Measurements from ENCODE around the gene TMEM192.
"Not testable (repeated sequence)": the region's sequence is repeated elsewhere in the genome, so short reads cannot be mapped to it uniquely, and the experiment has no call there.

The TMEM192 gene

DNA sequence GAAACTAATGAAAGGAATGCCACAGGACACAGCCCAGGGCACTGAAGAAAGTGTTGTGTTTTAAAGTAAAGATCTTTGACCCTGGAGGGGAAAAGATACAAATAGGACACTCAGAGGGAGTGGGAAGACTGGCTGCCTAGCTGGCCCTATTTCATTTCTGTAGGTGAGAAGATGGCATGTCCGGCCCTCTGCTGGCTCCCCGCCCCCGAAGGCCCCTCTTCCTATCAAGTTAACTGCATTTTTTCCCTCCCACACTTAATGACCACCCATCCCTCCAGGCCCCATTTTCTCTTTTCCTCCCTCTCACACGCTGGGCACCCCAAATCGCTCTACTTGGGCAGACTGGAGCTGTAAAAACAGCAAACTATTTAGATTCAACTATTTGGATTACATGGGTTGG lies 64.5 kb downstream of the TMEM192 start:
- Histone ChIP-seq H3K9me2 (replicated peaks; ENCODE audit: low read depth, low read length) (no peaks in the 10 kb centered on the region), H3K4me2 (ENCODE audit: low read depth, low read length, poor library complexity, severe bottlenecking) (no peak overlapping the region), H3K27me3 (ENCODE audit: insufficient read depth, low read length, poor library complexity, severe bottlenecking) (no peaks in the 10 kb centered on the region), H3K9ac (ENCODE audit: low read depth, low read length, poor library complexity, severe bottlenecking) (no peak overlapping the region), H3K79me2 (ENCODE audit: insufficient read depth, low read length) (no peaks in the 10 kb centered on the region), H3K9me3 (ENCODE audit: insufficient read depth, low read depth, low read length) (no peaks in the 10 kb centered on the region), H3K36me3 (ENCODE audit: insufficient read depth, low read length) (no peaks in the 10 kb centered on the region), H3F3A (ENCODE audit: low read depth) (no peaks in the 10 kb centered on the region), H3K4me3 (ENCODE audit: low read length, poor library complexity, severe bottlenecking) (no peak overlapping the region), H3K4me1 (ENCODE audit: insufficient read depth, low read length, poor library complexity, severe bottlenecking) (no peaks in the 10 kb centered on the region), H4K20me1 (ENCODE audit: insufficient read depth, low read length, poor library complexity, severe bottlenecking) (no peaks in the 10 kb centered on the region), H2AFZ (ENCODE audit: low read length) (no peak overlapping the region)
- TF ChIP-seq EZH2phosphoT487 (IDR thresholded peaks at IDR 0.05; ENCODE audit: borderline replicate concordance) (no peak), CTCF (conservative IDR thresholded peaks at IDR 0.05; ENCODE audit: low read length) (no peak)

DNA sequence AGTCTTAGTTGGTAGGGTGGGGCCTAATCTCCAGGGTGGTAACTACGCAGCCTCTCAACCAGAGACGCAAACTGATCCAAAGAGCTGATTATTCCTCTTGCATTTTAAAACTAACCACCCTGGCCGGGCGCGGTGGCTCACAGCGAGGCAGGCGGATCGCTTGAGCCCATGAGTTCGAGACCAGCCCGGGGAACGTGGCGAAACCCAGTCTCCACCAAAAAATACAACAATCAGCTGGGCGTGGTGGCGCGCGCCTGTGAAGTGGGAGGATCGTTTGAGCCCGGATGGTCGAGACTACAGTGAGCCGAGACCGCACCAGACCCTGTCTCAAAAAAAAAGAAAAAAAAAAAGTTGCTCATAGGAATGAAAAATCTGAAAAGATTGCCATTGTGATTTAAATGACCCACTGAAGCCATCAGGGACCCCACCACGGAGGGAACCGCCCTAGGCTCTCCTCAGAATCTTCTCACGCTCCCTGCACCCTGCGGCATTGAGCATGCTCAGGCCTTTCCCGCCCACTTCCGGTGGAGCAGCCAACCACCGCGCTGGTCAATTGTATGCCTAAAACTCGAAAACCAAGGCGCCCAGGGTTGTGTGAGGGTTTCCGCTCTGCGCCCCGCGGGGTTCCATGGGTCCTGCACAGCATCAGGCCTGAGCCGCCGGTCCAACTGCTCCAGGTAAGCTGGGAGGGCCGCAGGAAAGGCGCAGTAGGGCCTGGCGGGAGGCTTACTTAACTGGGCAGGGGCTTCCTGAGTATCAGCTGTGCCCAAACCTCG lies 81.0 kb downstream of the TMEM192 start, which contains the start of gene TRIM60:
Gene TRIM60, plus strand, starts transcription at position 564 of the 776 bp plus-strand sequence. CDS start 8,074 bp downstream, outside the sequence.
- no peaks in the 10 kb centered on the region for H3K36me3 ChIP-seq (ENCODE audit: insufficient read depth, low read length)
- no peaks in the 10 kb centered on the region for H3K4me1 ChIP-seq (ENCODE audit: insufficient read depth, low read length, poor library complexity, severe bottlenecking)
- no peaks in the 10 kb centered on the region for H3K79me2 ChIP-seq (ENCODE audit: insufficient read depth, low read length)
- no peak within 1 kb of the TSS for H3K4me2 ChIP-seq (ENCODE audit: low read depth, low read length, poor library complexity, severe bottlenecking)
- TF ChIP-seq CTCF (conservative IDR thresholded peaks at IDR 0.05; ENCODE audit: low read length) (no peak), EZH2phosphoT487 (IDR thresholded peaks at IDR 0.05; ENCODE audit: borderline replicate concordance) (no peak)
- no peaks in the 10 kb centered on the region for H3F3A ChIP-seq (ENCODE audit: low read depth)
- no peaks in the 10 kb centered on the region for H3K27me3 ChIP-seq (ENCODE audit: insufficient read depth, low read length, poor library complexity, severe bottlenecking)
- H3K9ac ChIP-seq (ENCODE audit: low read depth, low read length, poor library complexity, severe bottlenecking): no peak within 1 kb of the TSS
- H4K20me1 ChIP-seq (ENCODE audit: insufficient read depth, low read length, poor library complexity, severe bottlenecking): no peaks in the 10 kb centered on the region
- H2AFZ ChIP-seq (ENCODE audit: low read length): no peak within 1 kb of the TSS
- no peak within 1 kb of the TSS for H3K4me3 ChIP-seq (ENCODE audit: low read length, poor library complexity, severe bottlenecking)
- no peaks in the 10 kb centered on the region for H3K9me2 ChIP-seq (replicated peaks; ENCODE audit: low read depth, low read length)
- H3K9me3 ChIP-seq (ENCODE audit: insufficient read depth, low read depth, low read length): no peaks in the 10 kb centered on the region

GRCh38 chr4:165027762-165028402 lies 84.8 kb downstream of the TMEM192 start:
- no peak overlapping the region for H3K9ac ChIP-seq (ENCODE audit: low read depth, low read length, poor library complexity, severe bottlenecking)
- no peaks in the 10 kb centered on the region for H4K20me1 ChIP-seq (ENCODE audit: insufficient read depth, low read length, poor library complexity, severe bottlenecking)
- H3K4me3 ChIP-seq (ENCODE audit: low read length, poor library complexity, severe bottlenecking): no peak overlapping the region
- no peak overlapping the region for H2AFZ ChIP-seq (ENCODE audit: low read length)
- H3K4me1 ChIP-seq (ENCODE audit: insufficient read depth, low read length, poor library complexity, severe bottlenecking): no peaks in the 10 kb centered on the region
- TF ChIP-seq CTCF (conservative IDR thresholded peaks at IDR 0.05; ENCODE audit: low read length) (no peak), EZH2phosphoT487 (IDR thresholded peaks at IDR 0.05; ENCODE audit: borderline replicate concordance) (no peak)
- no peaks in the 10 kb centered on the region for H3K36me3 ChIP-seq (ENCODE audit: insufficient read depth, low read length)
- H3K9me3 ChIP-seq (ENCODE audit: insufficient read depth, low read depth, low read length): no peaks in the 10 kb centered on the region
- H3K9me2 ChIP-seq (replicated peaks; ENCODE audit: low read depth, low read length): no peaks in the 10 kb centered on the region
- H3K4me2 ChIP-seq (ENCODE audit: low read depth, low read length, poor library complexity, severe bottlenecking): no peak overlapping the region
- H3K27me3 ChIP-seq (ENCODE audit: insufficient read depth, low read length, poor library complexity, severe bottlenecking): no peaks in the 10 kb centered on the region
- no peaks in the 10 kb centered on the region for H3F3A ChIP-seq (ENCODE audit: low read depth)
- H3K79me2 ChIP-seq (ENCODE audit: insufficient read depth, low read length): no peaks in the 10 kb centered on the region

DNA sequence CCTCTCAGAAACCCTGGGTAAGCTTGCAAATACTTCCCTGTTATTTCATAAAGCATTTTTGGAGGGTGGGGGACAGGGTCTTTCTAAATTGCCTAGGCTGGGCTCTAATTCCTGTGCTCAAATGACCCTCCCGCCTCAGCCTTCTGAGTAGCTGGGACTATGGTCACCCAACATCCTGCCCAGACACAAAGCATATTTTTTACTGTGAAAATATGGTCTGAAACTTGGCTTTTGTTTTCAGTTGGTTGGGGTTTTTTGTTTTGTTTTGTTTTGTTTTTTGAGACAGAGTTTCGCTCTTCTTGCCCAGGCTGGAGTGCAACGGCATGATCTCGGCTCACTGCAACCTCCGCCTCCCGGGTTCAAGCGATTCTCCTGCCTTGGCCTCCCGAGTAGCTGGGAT lies 86.9 kb downstream of the TMEM192 start:
- H3K4me3 ChIP-seq (ENCODE audit: low read length, poor library complexity, severe bottlenecking); H3K79me2 ChIP-seq (ENCODE audit: insufficient read depth, low read length); H3K9me3 ChIP-seq (ENCODE audit: insufficient read depth, low read depth, low read length); H2AFZ ChIP-seq (ENCODE audit: low read length); H3F3A ChIP-seq (ENCODE audit: low read depth); H3K9me2 ChIP-seq (replicated peaks; ENCODE audit: low read depth, low read length); H3K4me1 ChIP-seq (ENCODE audit: insufficient read depth, low read length, poor library complexity, severe bottlenecking); H3K27me3 ChIP-seq (ENCODE audit: insufficient read depth, low read length, poor library complexity, severe bottlenecking); H3K4me2 ChIP-seq (ENCODE audit: low read depth, low read length, poor library complexity, severe bottlenecking); H4K20me1 ChIP-seq (ENCODE audit: insufficient read depth, low read length, poor library complexity, severe bottlenecking); H3K36me3 ChIP-seq (ENCODE audit: insufficient read depth, low read length); H3K9ac ChIP-seq (ENCODE audit: low read depth, low read length, poor library complexity, severe bottlenecking): not testable (repeated sequence)

Data from Loucy (cell line).